Measurements from ENCODE around the gene BTBD9. TPM values are rescaled to one million over a fixed set of nuclear protein-coding genes. Genes with fewer than 3 reads are reported as not detected.

Gene BTBD9
- total RNA-seq, 1 donor from 2014 or later = 17.2 TPM

- H3K9me3 ChIP-seq (ENCODE audit: control insufficient read depth in 3 of 3, low read length in 3 of 3) = no peaks in the 10 kb centered on the region
- peaks cover 17 to 23% (median 17%) of the 10 kb centered on the region in 3 donors for H3K4me1 ChIP-seq (ENCODE audit: control insufficient read depth in 3 of 3, insufficient read depth in 3 of 3, low read length in 3 of 3)
- no peaks in the 10 kb centered on the region for H3K36me3 ChIP-seq (ENCODE audit: control insufficient read depth in 3 of 3, insufficient read depth in 3 of 3, low read length in 3 of 3)
- H3K9ac ChIP-seq (ENCODE audit: low read depth in 1 of 3, low read length in 3 of 3) = no peak overlapping the region
- H3K27ac ChIP-seq (ENCODE audit: low read depth, low read length) = no peak overlapping the region
- H3K27me3 ChIP-seq (ENCODE audit: control insufficient read depth in 3 of 3, insufficient read depth in 3 of 3, low read length in 3 of 3) = no peaks in the 10 kb centered on the region
- no peak overlapping the region for H3K4me3 ChIP-seq (ENCODE audit: low read length in 3 of 3)
Observed at GRCh38 chr6:38311201-38311600, 328.5 kb downstream of the BTBD9 start.

GRCh38 chr6:38310061-38310460, 329.7 kb downstream of the BTBD9 start:
- H3K4me1 ChIP-seq (ENCODE audit: control insufficient read depth in 3 of 3, insufficient read depth in 3 of 3, low read length in 3 of 3) = peaks cover 21 to 28% (median 22%) of the 10 kb centered on the region in 3 donors
- H3K9me3 ChIP-seq (ENCODE audit: control insufficient read depth in 3 of 3, low read length in 3 of 3) = no peaks in the 10 kb centered on the region
- no peak overlapping the region for H3K9ac ChIP-seq (ENCODE audit: low read depth in 1 of 3, low read length in 3 of 3)
- H3K27me3 ChIP-seq (ENCODE audit: control insufficient read depth in 3 of 3, insufficient read depth in 3 of 3, low read length in 3 of 3) = no peaks in the 10 kb centered on the region
- H3K36me3 ChIP-seq (ENCODE audit: control insufficient read depth in 3 of 3, insufficient read depth in 3 of 3, low read length in 3 of 3) = no peaks in the 10 kb centered on the region
- H3K4me3 ChIP-seq (ENCODE audit: low read length in 3 of 3) = no peak overlapping the region
- H3K27ac ChIP-seq (ENCODE audit: low read depth, low read length) = no peak overlapping the region

- Histone ChIP-seq H3K4me3 (ENCODE audit: low read length in 3 of 3) (no peak overlapping the region), H3K27me3 (ENCODE audit: control insufficient read depth in 3 of 3, insufficient read depth in 3 of 3, low read length in 3 of 3) (no peaks in the 10 kb centered on the region), H3K36me3 (ENCODE audit: control insufficient read depth in 3 of 3, insufficient read depth in 3 of 3, low read length in 3 of 3) (no peaks in the 10 kb centered on the region), H3K4me1 (ENCODE audit: control insufficient read depth in 3 of 3, insufficient read depth in 3 of 3, low read length in 3 of 3) (peaks cover 21 to 28% (median 22%) of the 10 kb centered on the region in 3 donors), H3K9ac (ENCODE audit: low read depth in 1 of 3, low read length in 3 of 3) (no peak overlapping the region), H3K27ac (ENCODE audit: low read depth, low read length) (no peak overlapping the region), H3K9me3 (ENCODE audit: control insufficient read depth in 3 of 3, low read length in 3 of 3) (no peaks in the 10 kb centered on the region)
Observed at GRCh38 chr6:38307740-38308139, 332.0 kb downstream of the BTBD9 start.

GRCh38 chr6:38306931-38307330, 332.8 kb downstream of the BTBD9 start:
- Histone ChIP-seq H3K27ac (ENCODE audit: low read depth, low read length) (no peak overlapping the region), H3K9ac (ENCODE audit: low read depth in 1 of 3, low read length in 3 of 3) (peak overlapping the region in 1 of 3 donors; percentile 4)

GRCh38 chr6:38305995-38306681, 333.6 kb downstream of the BTBD9 start:
- Histone ChIP-seq H3K4me3 (ENCODE audit: low read length in 3 of 3) (no peak overlapping the region), H3K36me3 (ENCODE audit: control insufficient read depth in 3 of 3, insufficient read depth in 3 of 3, low read length in 3 of 3) (no peaks in the 10 kb centered on the region), H3K27me3 (ENCODE audit: control insufficient read depth in 3 of 3, insufficient read depth in 3 of 3, low read length in 3 of 3) (no peaks in the 10 kb centered on the region), H3K27ac (ENCODE audit: low read depth, low read length) (no peak overlapping the region), H3K9me3 (ENCODE audit: control insufficient read depth in 3 of 3, low read length in 3 of 3) (no peaks in the 10 kb centered on the region), H3K4me1 (ENCODE audit: control insufficient read depth in 3 of 3, insufficient read depth in 3 of 3, low read length in 3 of 3) (peaks cover 21 to 28% (median 22%) of the 10 kb centered on the region in 3 donors), H3K9ac (ENCODE audit: low read depth in 1 of 3, low read length in 3 of 3) (no peak overlapping the region)

More at GRCh38 chr6:38306931-38307330, 332.8 kb downstream of the BTBD9 start:
- no peaks in the 10 kb centered on the region for H3K36me3 ChIP-seq (ENCODE audit: control insufficient read depth in 3 of 3, insufficient read depth in 3 of 3, low read length in 3 of 3)
- no peaks in the 10 kb centered on the region for H3K27me3 ChIP-seq (ENCODE audit: control insufficient read depth in 3 of 3, insufficient read depth in 3 of 3, low read length in 3 of 3)
- peaks cover 21 to 28% (median 22%) of the 10 kb centered on the region in 3 donors for H3K4me1 ChIP-seq (ENCODE audit: control insufficient read depth in 3 of 3, insufficient read depth in 3 of 3, low read length in 3 of 3)
- H3K4me3 ChIP-seq (ENCODE audit: low read length in 3 of 3) = no peak overlapping the region
- H3K9me3 ChIP-seq (ENCODE audit: control insufficient read depth in 3 of 3, low read length in 3 of 3) = no peaks in the 10 kb centered on the region

- Histone ChIP-seq H3K27ac (ENCODE audit: low read depth, low read length) (no peak overlapping the region), H3K27me3 (ENCODE audit: control insufficient read depth in 3 of 3, insufficient read depth in 3 of 3, low read length in 3 of 3) (no peaks in the 10 kb centered on the region), H3K9ac (ENCODE audit: low read depth in 1 of 3, low read length in 3 of 3) (no peak overlapping the region)
Observed at GRCh38 chr6:38302838-38303237, 336.9 kb downstream of the BTBD9 start.

GRCh38 chr6:38302081-38302480, 337.6 kb downstream of the BTBD9 start:
- Histone ChIP-seq H3K4me3 (ENCODE audit: low read length in 3 of 3) (no peak overlapping the region), H3K9ac (ENCODE audit: low read depth in 1 of 3, low read length in 3 of 3) (no peak overlapping the region), H3K4me1 (ENCODE audit: control insufficient read depth in 3 of 3, insufficient read depth in 3 of 3, low read length in 3 of 3) (peaks cover 10 to 14% (median 13%) of the 10 kb centered on the region in 3 donors), H3K9me3 (ENCODE audit: control insufficient read depth in 3 of 3, low read length in 3 of 3) (no peaks in the 10 kb centered on the region), H3K27me3 (ENCODE audit: control insufficient read depth in 3 of 3, insufficient read depth in 3 of 3, low read length in 3 of 3) (no peaks in the 10 kb centered on the region), H3K27ac (ENCODE audit: low read depth, low read length) (no peak overlapping the region), H3K36me3 (ENCODE audit: control insufficient read depth in 3 of 3, insufficient read depth in 3 of 3, low read length in 3 of 3) (no peaks in the 10 kb centered on the region)

More at GRCh38 chr6:38302838-38303237, 336.9 kb downstream of the BTBD9 start:
- Histone ChIP-seq H3K36me3 (ENCODE audit: control insufficient read depth in 3 of 3, insufficient read depth in 3 of 3, low read length in 3 of 3) (no peaks in the 10 kb centered on the region), H3K4me3 (ENCODE audit: low read length in 3 of 3) (no peak overlapping the region), H3K4me1 (ENCODE audit: control insufficient read depth in 3 of 3, insufficient read depth in 3 of 3, low read length in 3 of 3) (peaks cover 16 to 21% (median 16%) of the 10 kb centered on the region in 3 donors), H3K9me3 (ENCODE audit: control insufficient read depth in 3 of 3, low read length in 3 of 3) (no peaks in the 10 kb centered on the region)

- Histone ChIP-seq H3K36me3 (ENCODE audit: control insufficient read depth in 3 of 3, insufficient read depth in 3 of 3, low read length in 3 of 3) (no peaks in the 10 kb centered on the region), H3K4me1 (ENCODE audit: control insufficient read depth in 3 of 3, insufficient read depth in 3 of 3, low read length in 3 of 3) (no peaks in the 10 kb centered on the region), H3K27me3 (ENCODE audit: control insufficient read depth in 3 of 3, insufficient read depth in 3 of 3, low read length in 3 of 3) (no peaks in the 10 kb centered on the region), H3K9ac (ENCODE audit: low read depth in 1 of 3, low read length in 3 of 3) (peak overlapping the region in 1 of 3 donors; percentile 3), H3K4me3 (ENCODE audit: low read length in 3 of 3) (no peak overlapping the region), H3K9me3 (ENCODE audit: control insufficient read depth in 3 of 3, low read length in 3 of 3) (no peaks in the 10 kb centered on the region), H3K27ac (ENCODE audit: low read depth, low read length) (no peak overlapping the region)
Observed at GRCh38 chr6:38290133-38290799, 349.5 kb downstream of the BTBD9 start.

GRCh38 chr6:38287487-38287886, 352.2 kb downstream of the BTBD9 start:
- no peaks in the 10 kb centered on the region for H3K4me1 ChIP-seq (ENCODE audit: control insufficient read depth in 3 of 3, insufficient read depth in 3 of 3, low read length in 3 of 3)
- no peaks in the 10 kb centered on the region for H3K36me3 ChIP-seq (ENCODE audit: control insufficient read depth in 3 of 3, insufficient read depth in 3 of 3, low read length in 3 of 3)
- H3K27ac ChIP-seq (ENCODE audit: low read depth, low read length) = no peak overlapping the region
- no peak overlapping the region for H3K9ac ChIP-seq (ENCODE audit: low read depth in 1 of 3, low read length in 3 of 3)
- no peaks in the 10 kb centered on the region for H3K27me3 ChIP-seq (ENCODE audit: control insufficient read depth in 3 of 3, insufficient read depth in 3 of 3, low read length in 3 of 3)
- no peaks in the 10 kb centered on the region for H3K9me3 ChIP-seq (ENCODE audit: control insufficient read depth in 3 of 3, low read length in 3 of 3)
- no peak overlapping the region for H3K4me3 ChIP-seq (ENCODE audit: low read length in 3 of 3)

- H3K9me3 ChIP-seq (ENCODE audit: control insufficient read depth in 3 of 3, low read length in 3 of 3) = no peaks in the 10 kb centered on the region
- no peak overlapping the region for H3K9ac ChIP-seq (ENCODE audit: low read depth in 1 of 3, low read length in 3 of 3)
- no peak overlapping the region for H3K4me3 ChIP-seq (ENCODE audit: low read length in 3 of 3)
- H3K36me3 ChIP-seq (ENCODE audit: control insufficient read depth in 3 of 3, insufficient read depth in 3 of 3, low read length in 3 of 3) = no peaks in the 10 kb centered on the region
- no peaks in the 10 kb centered on the region for H3K4me1 ChIP-seq (ENCODE audit: control insufficient read depth in 3 of 3, insufficient read depth in 3 of 3, low read length in 3 of 3)
- no peak overlapping the region for H3K27ac ChIP-seq (ENCODE audit: low read depth, low read length)
- no peaks in the 10 kb centered on the region for H3K27me3 ChIP-seq (ENCODE audit: control insufficient read depth in 3 of 3, insufficient read depth in 3 of 3, low read length in 3 of 3)
Observed at GRCh38 chr6:38284802-38285394, 354.8 kb downstream of the BTBD9 start.

Data from skeletal muscle tissue (tissue), 4 donors.